GM21528 (cell line): ENCODE data around the gene TNS3.

ENCODE experiments used
- ATAC-seq: cut with Tn5 transposase; IDR thresholded peaks from one replicate; pipeline ENCODE4 v1.9.1; 2021; ENCODE audit warnings: mild to moderate bottlenecking, moderate library complexity; ENCODE audit not compliant: unreplicated experiment, low FRiP score

Gene TNS3

GRCh38 chr7:47254081-47254977, 327.6 kb downstream of the TNS3 start:
- peak; percentile 72 for ATAC-seq

GRCh38 chr7:47253650-47254080, 328.2 kb downstream of the TNS3 start:
- ATAC-seq: peak; percentile 47

GRCh38 chr7:47252675-47253074, 329.2 kb downstream of the TNS3 start:
- ATAC-seq: no peak

DNA sequence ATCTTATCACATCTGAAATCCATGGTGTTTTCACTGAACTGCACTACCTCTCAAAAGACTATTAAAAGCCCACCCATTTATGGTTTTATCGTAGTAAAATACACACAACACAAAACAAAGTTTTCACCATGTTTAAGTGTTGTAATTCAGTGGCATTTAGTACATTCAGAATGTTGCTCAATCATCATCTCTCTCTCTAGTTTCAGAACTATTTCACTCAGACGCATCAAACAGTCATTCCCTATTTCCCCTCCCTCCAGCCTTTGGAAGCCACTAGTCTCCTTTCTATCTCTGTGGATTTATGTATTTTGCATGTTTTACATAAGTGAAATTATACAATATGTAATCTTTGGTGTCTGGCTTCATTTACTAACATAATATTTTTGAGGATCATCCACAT, 332.6 kb downstream of the TNS3 start:
- no peak for ATAC-seq

GRCh38 chr7:47248797-47249196, 333.1 kb downstream of the TNS3 start:
- ATAC-seq: no peak

GRCh38 chr7:47247132-47247531, 334.8 kb downstream of the TNS3 start:
- no peak for ATAC-seq

DNA sequence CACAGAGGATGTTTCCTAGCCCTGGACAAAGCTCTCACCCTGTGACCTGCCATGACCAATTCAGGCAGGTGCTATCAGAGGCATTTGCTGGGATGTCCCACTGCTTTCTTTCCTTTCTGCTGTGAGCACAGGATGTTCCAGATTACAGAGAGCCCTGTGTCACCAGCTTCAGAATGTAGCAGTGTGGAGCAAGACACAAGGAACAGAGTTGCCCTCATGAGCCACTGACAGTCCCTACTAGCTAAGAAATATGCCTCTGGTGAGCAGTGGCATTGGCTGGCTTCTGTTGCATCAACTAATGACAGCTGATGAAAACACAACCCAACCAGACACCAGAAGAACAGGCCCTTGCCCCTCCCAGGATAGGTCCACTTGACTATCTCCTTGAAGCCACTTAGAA, 337.2 kb downstream of the TNS3 start:
- ATAC-seq: no peak

DNA sequence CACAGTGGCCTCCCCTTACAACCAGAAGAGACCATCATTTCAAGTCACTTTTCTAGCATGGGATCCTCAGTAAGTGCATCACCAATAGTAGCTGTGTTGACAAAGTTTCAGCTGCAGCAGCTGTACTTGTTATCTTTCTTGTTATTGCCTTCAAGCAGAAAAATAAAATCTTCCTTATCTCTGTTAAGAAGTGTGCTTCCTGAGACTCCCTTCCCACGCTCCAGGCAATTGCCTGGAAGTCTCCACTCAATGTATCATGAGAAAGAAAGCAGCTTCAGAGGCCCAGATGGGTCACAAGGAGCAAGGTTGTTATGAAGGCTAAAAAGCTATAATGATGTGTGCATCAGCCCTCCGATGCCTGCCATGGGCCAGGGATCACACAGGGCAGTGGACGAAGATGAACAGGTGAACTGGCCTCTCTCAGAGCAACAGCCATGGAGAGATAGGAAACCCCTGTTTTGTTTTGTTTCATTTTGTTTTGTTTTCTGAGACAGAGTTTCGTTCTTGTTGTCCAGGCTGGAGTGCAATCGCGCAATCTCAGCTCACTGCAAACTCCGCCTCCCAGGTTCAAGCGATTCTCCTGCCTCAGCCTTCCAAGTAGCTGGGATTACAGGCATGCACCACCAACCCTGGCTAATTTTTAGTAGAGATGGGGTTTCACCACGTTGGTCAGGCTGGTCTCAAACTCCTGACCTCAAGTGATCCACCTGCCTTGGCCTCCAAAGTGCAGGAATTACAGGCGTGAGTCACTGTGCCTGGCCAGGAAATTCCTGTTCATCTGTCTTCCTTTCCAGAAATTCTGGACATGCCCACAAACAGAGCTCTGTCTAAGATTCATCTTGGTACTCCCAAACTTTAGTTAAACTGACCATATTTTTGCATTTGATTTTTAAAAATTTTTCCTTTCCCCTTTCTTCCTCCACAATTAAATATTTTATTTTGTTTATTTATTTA, 340.5 kb downstream of the TNS3 start:
- no peak for ATAC-seq

- no peak for ATAC-seq
These were observed 341.9 kb downstream of the TNS3 start for GRCh38 chr7:47239931-47240421.

GRCh38 chr7:47239034-47239433, 342.9 kb downstream of the TNS3 start:
- ATAC-seq: no peak

DNA sequence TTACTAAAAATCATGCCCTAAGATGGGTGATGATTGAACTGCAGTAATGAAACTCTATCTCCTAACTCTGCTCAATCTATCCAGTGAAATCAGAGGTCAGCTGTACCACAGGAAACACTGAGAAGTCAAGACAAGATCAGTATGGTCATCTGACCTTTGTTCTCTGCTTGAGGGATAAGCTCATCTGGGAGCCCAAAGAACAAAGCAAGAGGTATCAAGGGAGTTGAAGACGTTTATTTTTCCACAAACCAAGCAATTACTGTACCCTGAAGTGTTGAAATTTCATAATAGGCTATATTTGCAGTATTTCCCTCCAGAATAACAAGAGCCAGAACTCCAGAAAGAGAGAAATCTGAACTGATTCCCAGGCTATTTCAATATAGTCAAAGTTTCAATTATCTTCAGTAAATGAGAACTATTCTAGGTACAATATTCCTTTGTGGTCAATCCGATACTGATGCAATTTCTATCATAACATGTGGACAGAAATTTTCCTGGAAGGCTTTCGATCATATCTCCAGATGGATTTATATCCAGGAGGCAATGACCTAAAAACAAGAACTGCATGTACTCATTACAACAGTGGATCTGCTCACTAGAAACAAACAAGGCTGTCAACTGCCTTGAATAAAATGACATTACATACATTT, 345.3 kb downstream of the TNS3 start:
- ATAC-seq: no peak

DNA sequence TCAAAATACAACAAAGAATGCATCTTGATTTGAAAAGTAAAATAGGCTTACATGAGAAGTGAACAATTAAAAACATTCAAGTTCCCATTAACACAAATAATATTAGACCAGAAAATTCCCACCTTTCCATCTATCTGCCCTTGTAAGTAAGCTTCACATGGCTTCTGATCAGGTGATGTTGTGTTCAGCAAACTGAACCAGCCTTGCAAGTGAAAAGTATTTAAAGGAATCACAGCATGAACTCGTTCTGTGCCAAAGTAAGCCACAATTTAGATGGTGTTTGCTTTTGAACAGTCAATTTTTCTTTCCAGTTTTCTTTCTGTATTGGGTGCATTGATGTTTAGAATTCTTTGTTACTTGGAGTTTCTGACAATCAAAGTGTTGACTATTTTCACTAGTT, 347.9 kb downstream of the TNS3 start:
- ATAC-seq: no peak

GRCh38 chr7:47232751-47233412, 349.0 kb downstream of the TNS3 start:
- no peak for ATAC-seq

DNA sequence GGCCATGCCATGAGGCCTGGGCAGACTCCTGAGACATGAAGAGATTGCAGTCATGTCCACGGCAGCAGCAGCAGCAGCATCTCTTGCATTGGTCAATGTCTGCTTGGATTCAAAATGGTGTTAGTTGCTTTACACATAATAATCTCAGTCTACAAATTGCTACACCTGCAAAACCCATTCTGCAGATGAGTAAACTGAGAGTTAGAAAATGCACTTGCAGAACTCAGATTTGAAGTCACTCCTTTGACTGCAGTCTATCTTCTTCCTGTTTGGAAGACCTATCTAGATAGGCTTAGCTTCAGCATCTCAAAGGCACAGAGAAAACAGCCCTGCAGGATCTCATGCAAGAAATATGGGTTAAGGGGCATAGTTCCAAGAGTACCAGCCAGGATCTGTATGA, 350.3 kb downstream of the TNS3 start:
- ATAC-seq: no peak

DNA sequence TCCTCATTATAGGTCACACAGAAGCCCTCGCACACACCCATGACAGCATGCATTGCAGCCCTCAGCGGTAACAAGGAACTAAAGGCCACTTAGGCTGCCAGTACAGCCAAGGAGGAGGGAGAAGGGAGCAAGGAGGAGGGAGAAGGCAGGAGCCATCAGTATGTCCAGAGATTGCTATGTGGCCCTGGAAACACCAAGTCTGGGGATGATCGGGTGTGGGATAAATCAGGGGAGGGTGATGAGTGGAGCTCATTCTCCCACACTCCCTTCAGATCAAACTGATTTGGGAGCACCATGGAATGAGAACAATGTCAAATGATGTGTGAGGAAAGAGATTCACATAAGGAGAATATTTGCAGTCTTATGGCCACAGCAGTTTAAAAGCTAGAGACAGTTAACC, 350.9 kb downstream of the TNS3 start:
- ATAC-seq: no peak

- ATAC-seq: no peak
These were observed 353.4 kb downstream of the TNS3 start for GRCh38 chr7:47228386-47229014.

- peak; percentile 83 for ATAC-seq
These were observed 354.1 kb downstream of the TNS3 start for GRCh38 chr7:47227762-47228177.

GRCh38 chr7:47226696-47227095, 355.2 kb downstream of the TNS3 start:
- ATAC-seq: no peak

DNA sequence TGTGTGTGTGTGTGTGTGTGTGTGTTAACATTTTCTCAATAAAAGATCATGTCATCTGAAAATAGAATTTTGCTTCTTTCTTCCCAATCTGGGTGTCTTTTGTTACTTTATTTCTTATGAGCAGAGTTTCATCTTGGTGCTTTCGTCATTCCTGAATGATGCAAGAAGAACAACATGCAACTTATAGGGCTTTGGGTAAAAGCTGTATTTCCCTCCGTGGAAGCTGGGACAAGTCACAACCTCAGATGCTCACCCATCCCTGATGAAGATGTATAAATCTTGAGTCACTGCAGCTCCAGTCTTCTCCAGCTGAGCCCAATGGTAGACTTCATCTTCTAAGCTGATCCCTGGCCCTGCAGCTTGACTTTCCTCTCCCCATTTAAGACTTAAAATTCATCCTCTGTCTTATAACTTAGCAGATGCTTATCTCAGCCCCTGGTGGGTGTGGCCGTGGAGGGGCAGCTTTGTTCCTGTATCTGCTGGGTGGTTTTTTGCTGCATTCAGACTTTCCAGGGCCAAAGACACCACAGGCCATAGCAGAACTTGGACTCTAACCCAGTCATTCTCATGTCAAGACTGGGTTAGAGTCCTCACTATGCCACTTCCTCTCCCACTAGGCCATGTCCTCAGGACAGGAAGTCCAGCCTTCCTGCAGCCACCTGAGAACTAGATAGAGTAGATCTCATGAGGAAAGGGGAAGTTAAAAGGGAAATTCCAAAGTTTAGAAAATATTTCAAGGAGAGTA, 356.4 kb downstream of the TNS3 start:
- ATAC-seq: peak; percentile 46
